Smooth muscle cell (in vitro differentiated cells): ENCODE measurements around the gene GJD2. TPM values are rescaled to one million over a fixed set of nuclear protein-coding genes. Genes with fewer than 3 reads are reported as not detected.

ENCODE experiments used
- DNase-seq: peaks from one replicate; lab custom pipeline; 2025; ENCODE audit not compliant: unreplicated experiment; lab: John Stamatoyannopoulos, UW
- H2AFZ ChIP-seq: fragments of 200-600 bp; sonication (generic); 2 replicates; pipeline ENCODE4 v1.6.0; 2016; ENCODE audit warnings: antibody characterized with exemption, low read depth, mild to moderate bottlenecking
- H3F3A ChIP-seq: fragments of 200-600 bp; sonication (generic); 2 replicates; pipeline ENCODE4 v1.6.0; 2017; ENCODE audit warnings: antibody characterized with exemption, low read depth
- H3K27ac ChIP-seq: fragments of 200-600 bp; sonication (generic); 2 replicates; pipeline ENCODE4 v1.5.1; 2016; ENCODE audit warnings: low read depth, mild to moderate bottlenecking
- H3K27me3 ChIP-seq: fragments of 200-600 bp; sonication (generic); 2 replicates; pipeline ENCODE4 v1.6.1; 2016; ENCODE audit warnings: low read depth, mild to moderate bottlenecking
- H3K36me3 ChIP-seq: fragments of 200-600 bp; sonication (generic); 2 replicates; pipeline ENCODE4 v1.5.1; 2016; ENCODE audit warnings: low read depth
- H3K4me1 ChIP-seq: fragments of 200-600 bp; sonication (generic); 2 replicates; pipeline ENCODE4 v1.5.1; 2016; ENCODE audit warnings: low read depth
- H3K4me2 ChIP-seq: fragments of 200-600 bp; sonication (generic); 2 replicates; pipeline ENCODE4 v1.6.0; 2016; ENCODE audit warnings: mild to moderate bottlenecking
- H3K4me3 ChIP-seq: fragments of 200-600 bp; sonication (generic); 2 replicates; pipeline ENCODE4 v1.5.1; 2016; ENCODE audit warnings: mild to moderate bottlenecking
- H3K79me2 ChIP-seq: fragments of 200-600 bp; sonication (generic); 2 replicates; pipeline ENCODE4 v1.6.0; 2016; ENCODE audit warnings: low read depth, mild to moderate bottlenecking
- H3K9ac ChIP-seq: fragments of 200-600 bp; sonication (generic); 2 replicates; pipeline ENCODE4 v1.6.0; 2016; ENCODE audit warnings: low read depth
- H3K9me3 ChIP-seq: fragments of 200-600 bp; sonication (generic); replicated peaks from 2 replicates; pipeline ENCODE4 v1.5.1; 2016; ENCODE audit warnings: low read depth
- H4K20me1 ChIP-seq: fragments of 200-600 bp; sonication (generic); 2 replicates; pipeline ENCODE4 v1.6.0; 2016; ENCODE audit warnings: low read depth
- CTCF ChIP-seq: fragments of 200-600 bp; sonication (generic); IDR thresholded peaks from 2 replicates; pipeline ENCODE4 v1.5.1; 2017; ENCODE audit warnings: borderline replicate concordance, mild to moderate bottlenecking, antibody characterized with exemption; ENCODE audit not compliant: insufficient read depth, poor library complexity, severe bottlenecking
- WGBS: methylation state at CpG from one replicate; pipeline ENCODE4 v1.1.7; 2016; ENCODE audit warnings: low lambda C conversion rate; 5-methylcytosine and 5-hydroxymethylcytosine counted together
- polyA plus RNA-seq: library from polyadenylated mRNA; unstranded; fragments of >200 nt; fragmentation: Nextera tagmentation; extraction: Ambion mirVana; gene quantifications from 2 replicates; pipeline ENCODE4 v1.2.1, GENCODE V29; 2016
- total RNA-seq: library from RNA; depleted of rRNA; stranded (reverse); fragments of >200 nt; gene quantifications from 2 replicates; pipeline ENCODE4 v1.2.3, GENCODE V29; 2014

The GJD2 gene
- total and polyA plus RNA-seq, 2 experiments from 2014 or later, result not detected

GRCh38 chr15:34721157-34721801 is 33.5 kb downstream of the GJD2 start:
- peaks cover 10% of the 10 kb centered on the region for H3K4me1 ChIP-seq
- H3K4me3 ChIP-seq, result peak overlapping the region; percentile 39
- peak overlapping the region; percentile 88 for H3K4me2 ChIP-seq
- DNase-seq, result no peak
- peaks cover 7% of the 10 kb centered on the region for H3F3A ChIP-seq
- H3K79me2 ChIP-seq, result no peaks in the 10 kb centered on the region
- no peak overlapping the region for H3K27ac ChIP-seq
- WGBS, result 82% methylated on average over 7 of the region's 7 CpGs
- no peaks in the 10 kb centered on the region for H3K27me3 ChIP-seq
- no peak overlapping the region for H2AFZ ChIP-seq
- no peak overlapping the region for H3K9ac ChIP-seq
- H3K36me3 ChIP-seq, result no peaks in the 10 kb centered on the region
- H4K20me1 ChIP-seq, result no peaks in the 10 kb centered on the region
- H3K9me3 ChIP-seq, result no peaks in the 10 kb centered on the region
- TF ChIP-seq CTCF, result no peak

DNA sequence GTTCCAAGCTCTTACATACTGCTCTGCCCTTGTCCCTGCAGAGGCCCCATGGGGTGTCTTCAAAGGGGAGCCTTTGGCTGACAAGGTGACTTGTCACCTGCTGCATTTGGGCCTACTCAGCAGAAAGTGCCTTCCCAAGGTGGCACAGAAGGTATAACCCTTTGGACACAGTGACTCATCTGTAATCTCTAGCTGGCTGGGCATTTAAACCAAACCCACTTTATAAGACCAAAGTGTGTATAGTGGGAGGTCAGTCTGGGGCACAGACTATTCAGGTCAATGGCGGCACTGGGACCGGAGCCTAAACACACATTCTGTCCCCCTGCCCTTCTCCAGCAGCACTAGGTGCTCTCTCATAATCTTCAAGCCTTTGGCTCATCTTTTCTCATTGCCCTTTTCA is 35.1 kb downstream of the GJD2 start:
- Histone ChIP-seq H3K36me3 (no peaks in the 10 kb centered on the region), H3K9ac (no peak overlapping the region), H3K9me3 (no peaks in the 10 kb centered on the region), H4K20me1 (no peaks in the 10 kb centered on the region), H3K27ac (no peak overlapping the region), H3F3A (peaks cover 7% of the 10 kb centered on the region), H2AFZ (no peak overlapping the region), H3K4me1 (peaks cover 10% of the 10 kb centered on the region), H3K79me2 (no peaks in the 10 kb centered on the region), H3K4me2 (no peak overlapping the region), H3K27me3 (no peaks in the 10 kb centered on the region), H3K4me3 (no peak overlapping the region)
- WGBS, result 98% methylated on average over 2 of the region's 2 CpGs
- DNase-seq, result no peak
- no peak for TF ChIP-seq CTCF

- Histone ChIP-seq H3K4me2 (no peak overlapping the region), H3K36me3 (no peaks in the 10 kb centered on the region), H3K4me3 (no peak overlapping the region), H3K27me3 (no peaks in the 10 kb centered on the region), H3F3A (peaks cover 7% of the 10 kb centered on the region), H3K4me1 (peaks cover 10% of the 10 kb centered on the region), H3K9ac (no peak overlapping the region), H2AFZ (no peak overlapping the region), H3K79me2 (no peaks in the 10 kb centered on the region), H4K20me1 (no peaks in the 10 kb centered on the region), H3K9me3 (no peaks in the 10 kb centered on the region), H3K27ac (no peak overlapping the region)
- WGBS, result 93% methylated on average over 1 of the region's 1 CpG
- no peak for TF ChIP-seq CTCF
- no peak for DNase-seq
Measured at GRCh38 chr15:34718681-34719665, 35.8 kb downstream of the GJD2 start.
